OCI-LY7 (cell line): ENCODE data around the gene PRAMEF8.
"Not testable (repeated sequence)": the region's sequence is repeated elsewhere in the genome, so short reads cannot be mapped to it uniquely, and the experiment has no call there.

Experiments used
- CTCF ChIP-seq: fragments of 200-600 bp; sonication (generic); conservative IDR thresholded peaks from 2 replicates; pipeline ENCODE4 v1.5.1; 2014; ENCODE audit warnings: mild to moderate bottlenecking, antibody characterized with exemption, low read length, moderate library complexity, mixed read lengths
- EZH2phosphoT487 ChIP-seq: fragments of 200-600 bp; sonication (generic); IDR thresholded peaks from 2 replicates; pipeline ENCODE4 v1.6.1; 2018; ENCODE audit warnings: low read depth, borderline replicate concordance, mild to moderate bottlenecking, mixed run types, antibody characterized with exemption, low read length, moderate library complexity, mixed read lengths

- TF ChIP-seq CTCF, EZH2phosphoT487: not testable (repeated sequence)
Measured at GRCh38 chr1:13315281-13315680, 30.3 kb upstream of the PRAMEF8 start, which contains the start of gene PRAMEF15.
